CMK (cell line): ENCODE measurements around the gene PRM1.
"Not testable (repeated sequence)": the region's sequence is repeated elsewhere in the genome, so short reads cannot be mapped to it uniquely, and the experiment has no call there.

Experiments used
- DNase-seq: peaks from one replicate; pipeline ENCODE4 v3.0.0-alpha.2; 2010; ENCODE audit warnings: low read depth

PRM1 gene

DNA sequence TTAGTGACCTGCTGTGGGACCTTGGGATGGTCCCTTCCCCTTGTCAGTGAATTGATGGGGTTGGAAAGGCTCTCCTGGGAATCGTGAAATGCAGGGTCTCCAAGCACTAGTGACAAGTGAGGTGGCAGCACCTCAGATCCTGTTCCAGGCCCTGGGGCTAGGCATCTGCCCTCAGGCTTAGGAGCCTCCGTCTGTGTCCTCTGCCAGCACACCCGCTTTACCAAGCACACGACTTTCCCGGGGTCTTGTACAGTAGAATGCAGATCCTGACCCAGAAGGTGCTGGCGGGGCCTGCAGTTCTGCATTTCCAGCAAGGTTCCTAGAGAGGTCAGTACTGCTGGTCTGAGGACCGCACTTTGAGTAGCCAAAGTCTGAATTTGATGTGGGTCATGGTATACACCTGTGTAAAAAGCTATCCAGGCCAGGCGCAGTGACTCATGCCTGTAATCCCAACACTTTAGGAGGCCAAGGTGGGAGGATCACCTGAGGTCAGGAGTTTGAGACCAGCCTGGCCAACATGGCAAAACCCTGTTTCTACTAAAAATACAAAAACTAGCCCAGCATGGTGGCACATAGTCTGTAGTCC, 33.3 kb upstream of the PRM1 start:
- no peak for DNase-seq

DNA sequence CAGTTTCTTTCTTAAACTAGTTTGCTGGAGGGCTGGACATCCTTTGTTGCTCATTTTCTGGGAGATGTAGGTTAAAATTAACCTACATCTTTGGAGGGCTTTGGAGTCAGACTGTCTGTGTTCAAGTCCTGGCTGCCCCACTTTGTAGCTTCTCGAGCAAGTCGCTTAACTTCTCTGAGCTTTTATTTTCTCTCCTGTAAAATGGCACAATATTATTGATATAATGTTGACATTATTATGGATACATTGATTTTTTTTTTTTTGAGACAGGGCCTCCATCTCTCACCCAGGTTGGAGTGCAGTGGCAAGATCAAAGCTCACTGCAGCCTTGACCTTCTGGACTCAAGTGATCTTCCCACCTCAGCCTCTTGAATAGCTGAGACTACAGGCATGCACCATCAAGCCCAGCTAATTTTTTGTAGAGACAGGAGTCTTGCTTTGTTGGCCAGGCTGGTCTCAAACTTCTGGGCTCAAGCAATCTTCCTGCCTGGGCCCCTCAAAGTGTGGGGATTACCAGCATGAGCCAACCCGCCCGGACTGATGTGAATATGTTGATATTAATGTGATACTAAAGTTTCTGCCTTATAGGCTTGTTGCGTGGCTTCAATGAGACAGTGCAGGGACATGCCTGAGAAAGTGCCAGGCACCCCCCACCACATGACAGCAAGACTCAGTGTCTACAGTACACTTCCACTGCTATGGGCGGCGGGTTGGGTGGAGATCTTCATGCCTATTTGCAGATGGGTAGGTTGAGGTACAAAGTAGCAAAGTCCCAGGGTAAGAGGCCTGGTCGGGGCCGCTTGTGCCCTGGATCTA, 32.6 kb upstream of the PRM1 start:
- no peak for DNase-seq

DNA sequence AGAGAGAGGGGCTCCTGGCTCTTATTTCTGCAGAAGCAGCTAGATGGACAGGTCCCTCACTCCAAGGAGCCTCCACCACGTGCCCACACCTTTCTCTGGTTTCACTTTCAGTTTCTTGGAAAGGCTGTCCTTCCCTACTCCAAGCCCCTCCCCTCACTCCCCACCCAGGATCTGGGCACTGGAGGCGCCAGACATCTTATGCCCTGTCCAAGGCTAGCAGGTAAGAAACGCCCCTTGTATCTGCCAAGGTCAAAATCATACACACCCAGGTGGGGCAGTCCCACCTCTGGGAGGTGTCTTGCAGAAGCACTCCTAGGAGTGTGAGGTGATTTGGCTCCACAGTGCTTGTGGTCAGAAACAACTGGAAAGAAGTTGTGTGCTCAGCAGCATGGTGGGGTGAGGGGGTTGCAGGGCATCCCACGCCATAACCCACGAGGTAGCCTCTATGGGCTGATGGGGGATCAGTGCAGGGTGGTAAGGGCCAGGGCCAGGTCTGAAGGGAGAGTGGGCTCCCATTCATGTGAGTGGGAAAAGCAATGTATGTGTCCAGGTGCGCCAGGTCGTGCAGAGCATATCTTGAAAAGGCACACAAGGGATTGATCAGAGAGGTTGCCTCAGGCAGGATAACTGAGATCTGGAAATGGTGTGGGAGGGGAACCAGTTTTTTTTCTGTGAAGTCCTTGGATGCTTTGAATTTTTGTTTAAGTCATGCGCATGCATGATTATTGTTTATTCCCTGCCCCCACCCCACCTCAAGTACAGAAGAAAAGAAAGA, 31.8 kb upstream of the PRM1 start:
- DNase-seq, result no peak

DNA sequence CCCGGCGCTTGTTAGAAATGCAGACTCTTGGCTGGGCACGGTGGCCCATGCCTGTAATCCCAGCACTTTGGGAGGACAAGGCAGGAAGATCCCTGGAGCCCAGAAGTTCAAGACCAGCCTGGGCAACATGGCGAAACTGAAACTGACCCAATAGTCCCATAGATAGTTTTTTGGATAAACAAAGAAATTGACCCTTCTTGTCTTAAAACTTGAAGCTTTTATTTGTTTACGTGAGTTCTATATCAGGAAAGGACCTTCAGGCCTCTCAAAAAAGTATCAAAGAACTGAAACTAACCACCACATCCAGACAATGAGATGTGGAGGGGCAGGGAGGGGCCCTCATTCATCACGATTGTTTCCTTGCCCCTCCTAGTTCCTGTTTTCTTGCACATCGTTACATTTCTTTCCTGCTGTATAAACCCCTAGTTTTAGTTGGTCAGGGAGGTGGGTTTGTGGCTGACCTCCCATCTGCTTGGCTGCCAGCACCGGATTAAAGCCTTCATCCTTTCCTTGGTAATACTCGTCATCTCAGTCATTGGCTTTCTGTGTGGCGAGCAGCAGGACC, 29.9 kb upstream of the PRM1 start:
- DNase-seq, result no peak

DNA sequence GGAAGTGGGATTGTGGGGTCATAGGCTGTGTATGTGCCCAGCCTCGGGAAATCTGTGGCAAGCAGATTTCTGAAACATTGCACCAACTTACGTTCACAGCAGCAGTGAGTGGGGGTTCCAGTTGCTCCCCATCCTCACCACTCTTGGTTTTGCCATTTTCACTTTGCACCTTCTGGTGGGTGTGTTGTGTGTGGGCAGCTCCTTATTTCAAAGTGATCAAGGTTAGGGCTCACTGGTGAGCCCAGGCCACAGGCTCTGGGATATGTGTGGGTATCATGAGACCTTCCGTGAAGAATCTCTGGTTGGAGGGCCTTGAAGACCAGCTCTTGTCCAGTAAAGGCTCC, 29.5 kb upstream of the PRM1 start:
- DNase-seq, result no peak

DNA sequence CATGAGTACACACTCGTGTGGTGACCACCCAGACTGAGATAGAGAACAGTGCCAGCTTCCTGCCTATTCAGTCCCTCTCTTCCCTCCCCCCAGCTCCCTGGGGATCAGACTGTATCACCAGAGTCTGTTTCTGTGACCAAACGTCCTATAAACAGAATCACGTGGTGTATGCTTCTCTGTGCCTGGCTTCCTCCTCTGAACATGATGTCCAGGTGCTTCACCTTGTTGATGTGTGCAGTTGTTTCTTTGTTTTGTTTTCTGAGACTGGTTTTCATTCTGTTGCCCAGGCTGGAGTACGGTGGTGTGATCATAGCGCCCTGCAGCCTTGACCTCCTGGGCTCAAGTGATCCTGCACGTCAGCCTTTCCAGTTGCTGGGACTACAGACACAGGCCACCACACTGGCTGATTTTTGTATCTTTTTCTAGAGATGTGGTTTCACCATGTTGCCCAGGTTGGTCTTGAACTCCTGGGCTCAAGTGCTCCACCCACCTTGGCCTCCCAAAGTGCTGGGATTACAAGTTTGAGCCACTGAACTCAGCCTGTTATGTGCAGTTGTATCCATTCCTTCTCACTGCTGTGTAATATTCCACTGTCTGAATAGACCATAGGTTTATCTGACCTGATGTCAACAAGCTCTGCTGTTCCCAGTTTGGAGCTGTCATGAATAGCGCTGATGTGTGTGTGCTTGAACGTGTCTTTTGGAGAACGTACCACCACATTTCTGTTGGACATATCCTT, 28.9 kb upstream of the PRM1 start:
- DNase-seq, result no peak

DNA sequence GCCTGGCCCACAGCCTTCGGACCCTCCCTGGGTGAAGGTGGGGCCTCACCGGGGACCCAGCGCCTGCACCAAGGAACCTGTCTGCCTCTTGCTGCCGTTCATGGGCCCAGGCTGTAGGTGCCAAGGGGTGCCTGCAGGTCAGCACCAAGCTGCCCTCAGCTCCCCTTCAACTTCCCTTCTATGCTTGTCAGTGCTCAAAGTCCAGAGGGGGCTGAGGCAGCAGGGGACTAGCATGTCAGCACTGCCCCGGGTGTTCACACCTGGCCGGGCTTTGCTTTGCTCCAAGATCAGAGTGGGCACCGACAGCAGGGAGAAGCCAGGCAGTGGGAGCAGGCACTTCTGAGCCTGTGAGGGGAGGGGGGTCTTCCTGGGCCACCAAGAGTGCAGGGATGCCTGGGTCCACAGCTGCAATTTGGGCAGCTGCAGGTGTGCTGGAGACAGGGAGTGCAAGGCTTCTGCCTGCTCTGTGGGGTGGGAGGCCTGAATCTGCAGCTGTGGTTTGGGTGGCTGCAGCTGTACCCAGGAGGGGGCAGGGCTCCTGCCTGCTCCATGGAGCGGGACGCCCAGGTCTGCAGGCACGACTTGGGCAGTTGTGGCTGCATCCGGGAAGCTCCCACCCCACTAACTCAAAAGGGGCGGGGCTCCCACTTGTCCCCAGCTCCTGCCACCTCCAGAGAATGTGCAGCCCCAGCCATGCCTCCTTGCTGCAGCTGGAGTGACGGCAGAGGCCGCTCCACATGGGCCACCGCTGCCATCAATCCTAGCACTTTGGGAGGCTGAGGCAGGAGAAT, 27.6 kb upstream of the PRM1 start:
- DNase-seq, result no peak

DNA sequence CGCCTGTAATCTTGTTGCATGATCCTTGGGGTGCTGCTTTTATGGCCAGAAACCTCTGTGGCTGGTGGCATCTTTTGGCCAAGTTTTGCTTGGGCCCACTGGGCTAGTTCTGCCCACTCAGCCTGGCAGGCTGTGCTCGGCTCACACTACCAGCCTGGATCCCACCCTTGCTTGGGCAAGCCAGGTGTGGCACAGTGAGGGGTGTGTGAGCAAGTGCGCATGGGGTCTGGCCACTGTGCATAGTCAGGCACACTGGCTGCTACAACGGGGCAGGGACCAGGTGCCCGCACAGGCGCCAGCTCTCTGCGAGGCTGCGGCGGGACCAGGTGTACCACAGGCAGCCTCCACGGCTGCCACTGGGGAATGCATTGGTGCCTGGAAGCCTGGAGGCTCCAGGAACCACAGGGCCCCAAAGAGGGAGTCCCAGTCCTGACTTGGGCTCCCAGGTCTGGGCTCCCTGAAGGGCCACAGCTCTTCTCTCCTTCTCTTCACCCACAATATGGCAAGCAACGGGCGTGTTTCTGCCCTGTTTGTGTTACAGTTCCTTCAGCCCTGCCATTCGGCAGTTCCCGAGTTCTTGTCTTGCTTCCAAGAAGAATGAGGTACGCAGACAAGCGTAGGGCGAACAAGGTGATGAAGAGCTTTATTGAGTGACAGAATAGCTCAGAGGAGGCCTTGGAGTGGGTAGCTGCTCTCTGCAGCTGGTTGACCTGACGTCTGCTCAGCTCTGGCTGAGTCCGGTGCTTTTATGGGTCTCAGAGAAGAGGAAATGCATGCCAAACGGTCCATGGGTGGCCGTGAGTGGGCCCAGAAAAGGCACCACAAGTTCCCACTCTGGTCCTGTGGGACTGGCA, 26.7 kb upstream of the PRM1 start:
- DNase-seq, result no peak

DNA sequence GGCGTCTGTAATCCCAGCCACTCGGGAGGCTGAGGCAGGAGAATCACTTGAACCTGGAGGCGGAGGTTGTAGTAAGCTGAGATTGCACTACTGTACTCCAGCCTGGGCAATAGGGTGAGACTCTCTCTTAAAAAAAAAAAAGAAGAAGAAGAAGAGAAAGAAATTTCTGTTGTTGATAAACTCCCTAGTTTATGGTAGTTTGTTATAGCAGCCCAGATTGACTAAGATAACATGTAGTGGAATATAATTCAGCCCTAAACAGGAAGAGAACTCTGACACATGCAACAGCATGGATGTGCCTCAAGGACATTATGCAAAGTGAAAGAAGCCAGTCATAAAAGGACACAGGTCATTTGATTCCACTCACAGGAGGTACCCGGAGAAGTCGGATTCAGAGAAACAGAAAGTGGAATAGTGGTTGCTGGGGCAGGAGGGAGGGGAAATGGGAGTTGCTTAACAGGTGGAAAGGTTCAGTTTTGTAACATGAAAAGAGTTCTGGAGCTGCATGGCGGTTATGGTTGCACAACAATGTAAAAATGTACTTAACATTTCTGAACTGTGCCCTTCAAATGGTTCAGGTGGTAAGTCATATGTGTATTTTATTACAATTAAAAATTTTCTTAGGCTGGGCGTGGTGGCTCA, 26.0 kb upstream of the PRM1 start:
- no peak for DNase-seq

DNA sequence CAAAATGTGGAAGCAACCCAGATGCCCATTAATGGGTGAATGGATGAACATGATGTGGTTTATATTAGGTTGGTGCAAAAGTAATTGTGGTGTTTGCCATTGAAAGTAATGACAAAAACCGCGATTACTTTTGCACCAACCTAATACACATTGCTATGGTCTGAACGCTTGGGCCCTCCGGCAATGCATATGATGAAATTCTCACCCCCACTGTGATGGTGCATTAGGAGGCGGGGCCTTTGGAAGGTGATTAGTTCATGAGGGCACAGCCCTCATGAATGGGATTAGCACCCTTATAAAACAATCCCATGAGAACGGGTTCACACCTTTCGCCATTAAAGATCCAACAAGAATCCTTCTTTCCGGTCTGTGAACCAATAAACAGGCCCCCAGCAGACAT, 25.3 kb upstream of the PRM1 start:
- DNase-seq, result no peak

DNA sequence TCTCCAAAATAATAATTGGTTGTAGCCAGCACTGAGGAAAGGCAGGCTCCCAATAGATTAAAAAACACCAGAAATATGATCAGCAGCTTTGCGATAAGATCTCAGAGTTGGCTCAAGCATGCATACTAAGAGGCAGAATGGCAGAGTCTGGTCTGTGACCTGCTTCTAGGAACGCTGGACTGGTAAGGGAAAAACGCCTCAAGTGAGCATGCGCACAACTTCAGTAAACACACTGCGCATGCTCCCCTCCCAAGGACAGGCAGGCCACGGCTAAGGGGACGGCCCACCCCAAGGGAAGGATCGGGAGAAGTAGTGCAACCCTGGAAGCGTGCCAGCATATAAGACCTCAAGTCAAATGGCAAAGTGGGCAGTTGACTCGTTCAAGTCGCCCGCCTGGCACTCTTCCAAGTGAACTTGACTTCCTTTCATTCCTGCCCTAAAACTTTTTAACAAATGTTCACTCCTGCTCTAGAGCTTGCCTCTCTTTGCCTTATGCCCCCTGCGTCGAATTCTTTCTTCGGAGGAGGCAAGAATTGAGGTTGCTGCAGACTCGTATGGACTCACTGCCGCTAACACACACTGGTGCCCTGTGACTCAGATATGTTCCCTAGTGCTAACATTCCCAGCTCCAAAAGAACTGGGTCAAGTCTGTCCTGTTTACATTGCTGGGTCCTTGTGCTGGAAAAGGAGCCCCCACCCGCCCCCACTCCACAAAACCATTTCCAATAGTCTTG, 22.4 kb upstream of the PRM1 start:
- DNase-seq, result no peak

DNA sequence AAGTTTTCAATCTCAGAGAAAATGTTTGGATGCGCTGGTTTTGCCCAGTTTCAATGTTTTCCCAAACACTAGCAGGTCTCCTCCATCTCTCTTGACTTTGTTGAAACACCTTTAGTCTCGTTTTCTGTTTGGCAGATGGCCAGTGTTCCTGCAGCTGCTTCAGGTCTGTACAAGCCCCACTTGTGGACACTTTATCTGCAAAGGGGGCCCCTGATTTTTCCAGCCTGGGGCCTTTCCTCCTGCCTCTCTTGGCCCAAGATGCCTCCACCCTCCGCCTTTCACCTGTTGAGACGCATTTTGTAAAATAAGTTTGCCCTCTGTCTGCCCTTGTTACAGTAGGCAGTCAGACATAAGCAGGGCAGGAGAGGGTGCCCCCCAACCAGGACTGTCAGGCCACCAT, 21.8 kb upstream of the PRM1 start:
- no peak for DNase-seq

DNA sequence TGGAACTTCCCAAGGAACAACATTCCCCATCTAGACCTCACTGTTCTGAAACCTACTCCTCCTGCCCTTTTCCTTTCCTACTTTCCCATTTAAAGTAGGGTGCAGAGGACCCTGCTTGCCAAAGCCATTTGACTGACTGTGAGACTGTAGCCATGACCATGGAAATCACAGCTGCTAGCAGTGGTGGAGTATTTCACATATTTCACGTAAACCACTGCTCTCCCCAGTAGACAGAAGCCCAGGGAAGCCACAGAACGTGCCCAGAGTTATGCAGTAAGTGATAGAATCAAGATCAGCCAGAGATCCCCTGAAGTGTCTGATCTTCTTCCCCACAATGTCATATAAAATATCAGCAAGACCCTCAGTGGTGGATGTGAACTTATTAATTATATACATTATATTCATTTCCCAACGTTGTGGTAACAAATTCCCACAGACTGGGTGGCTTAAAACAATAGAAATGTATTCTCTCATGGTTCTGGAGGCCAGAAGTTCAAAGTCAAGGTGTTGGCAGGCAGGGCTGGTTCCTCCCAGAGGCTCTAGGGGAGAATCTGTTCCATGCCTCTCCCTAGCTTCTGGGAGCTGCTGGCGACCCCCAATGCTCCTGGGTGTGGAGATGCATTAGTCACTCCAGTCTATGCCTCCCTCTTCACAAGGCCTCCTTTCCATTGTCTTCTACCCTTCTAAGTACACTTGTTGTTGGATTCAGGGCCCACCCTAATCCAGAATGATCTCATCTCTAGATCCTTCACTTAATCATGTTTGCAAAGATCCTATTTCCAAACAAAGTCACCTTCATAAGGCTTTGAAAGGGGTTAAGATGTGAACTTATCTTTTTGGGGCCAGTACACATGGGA, 20.7 kb upstream of the PRM1 start:
- DNase-seq, result no peak

DNA sequence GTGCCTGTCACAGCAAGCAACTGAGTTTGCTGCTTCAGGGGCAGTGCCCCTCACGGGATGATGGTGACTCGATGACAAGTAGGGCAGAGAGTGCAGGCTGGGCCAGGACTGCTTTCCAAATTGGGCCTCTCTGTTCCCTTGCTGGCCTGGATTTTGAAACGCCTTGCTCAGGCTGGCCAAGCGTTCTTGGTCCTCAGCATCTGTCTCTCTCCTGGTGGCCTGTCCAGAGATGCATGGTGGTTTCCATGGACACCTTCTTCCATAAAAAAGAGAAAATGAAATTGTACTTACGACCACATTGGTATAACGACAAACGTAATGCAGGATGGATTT, 19.4 kb upstream of the PRM1 start:
- DNase-seq, result no peak

DNA sequence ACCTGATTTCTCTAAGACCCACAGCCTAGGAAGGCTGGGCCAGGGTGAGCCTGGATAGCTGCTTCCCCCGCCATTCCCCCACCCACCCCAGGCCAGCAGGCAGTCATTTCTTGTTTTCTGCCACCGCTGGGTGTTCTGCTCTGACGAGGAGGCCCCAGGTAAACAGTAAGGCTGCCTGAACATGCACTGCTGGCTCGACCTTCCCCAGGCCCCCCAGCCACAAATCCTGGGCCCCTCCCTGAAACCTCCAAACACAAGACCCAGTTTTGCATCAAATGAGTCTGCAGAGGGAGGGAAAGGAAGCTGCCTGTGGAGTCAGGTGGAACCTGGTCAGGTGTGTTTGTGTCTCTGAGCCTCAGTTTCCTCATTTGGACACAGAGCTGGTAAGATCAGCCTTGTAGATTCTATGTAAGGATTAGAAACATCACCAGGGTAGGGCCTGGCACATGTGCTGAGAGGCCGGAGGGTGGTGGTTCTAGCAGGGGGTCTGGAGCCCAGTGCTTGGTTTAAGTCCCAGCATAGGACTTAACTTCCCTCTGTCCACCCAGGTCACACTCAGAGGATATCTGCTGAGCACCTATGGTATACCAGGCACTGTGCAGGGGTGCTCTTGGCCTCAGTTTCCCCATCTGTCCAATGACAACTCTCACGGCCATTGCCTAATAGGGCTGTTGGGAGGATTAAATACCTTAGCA, 18.9 kb upstream of the PRM1 start:
- DNase-seq, result no peak

DNA sequence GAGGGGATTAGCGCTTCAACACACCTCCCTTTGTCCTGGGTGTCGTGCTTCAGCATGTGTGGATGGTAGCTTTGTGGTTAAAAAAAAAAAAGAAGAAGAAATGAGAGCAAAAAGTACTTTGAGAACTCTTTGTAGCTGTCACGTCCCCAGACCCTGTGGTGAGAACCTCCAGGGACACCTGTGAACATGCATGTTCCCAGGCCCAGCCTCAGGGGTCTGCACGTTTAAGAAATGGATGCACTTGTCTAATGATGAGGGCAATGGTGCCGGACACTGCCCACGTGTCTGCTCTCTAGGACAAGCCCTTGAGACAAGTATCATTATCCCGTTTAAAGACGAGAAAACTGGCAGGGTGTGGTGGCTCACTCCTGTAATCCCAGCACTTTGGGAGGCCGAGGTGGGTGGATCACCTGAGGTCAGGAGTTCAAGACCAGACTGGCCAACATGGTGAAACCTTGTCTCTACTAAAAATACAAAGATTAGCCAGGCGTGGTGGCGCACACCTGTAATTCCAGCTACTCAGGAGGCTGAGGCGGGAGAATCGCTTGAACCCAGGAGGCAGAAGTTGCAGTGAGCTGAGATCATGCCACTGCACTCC, 17.9 kb upstream of the PRM1 start:
- not testable (repeated sequence) for DNase-seq

DNA sequence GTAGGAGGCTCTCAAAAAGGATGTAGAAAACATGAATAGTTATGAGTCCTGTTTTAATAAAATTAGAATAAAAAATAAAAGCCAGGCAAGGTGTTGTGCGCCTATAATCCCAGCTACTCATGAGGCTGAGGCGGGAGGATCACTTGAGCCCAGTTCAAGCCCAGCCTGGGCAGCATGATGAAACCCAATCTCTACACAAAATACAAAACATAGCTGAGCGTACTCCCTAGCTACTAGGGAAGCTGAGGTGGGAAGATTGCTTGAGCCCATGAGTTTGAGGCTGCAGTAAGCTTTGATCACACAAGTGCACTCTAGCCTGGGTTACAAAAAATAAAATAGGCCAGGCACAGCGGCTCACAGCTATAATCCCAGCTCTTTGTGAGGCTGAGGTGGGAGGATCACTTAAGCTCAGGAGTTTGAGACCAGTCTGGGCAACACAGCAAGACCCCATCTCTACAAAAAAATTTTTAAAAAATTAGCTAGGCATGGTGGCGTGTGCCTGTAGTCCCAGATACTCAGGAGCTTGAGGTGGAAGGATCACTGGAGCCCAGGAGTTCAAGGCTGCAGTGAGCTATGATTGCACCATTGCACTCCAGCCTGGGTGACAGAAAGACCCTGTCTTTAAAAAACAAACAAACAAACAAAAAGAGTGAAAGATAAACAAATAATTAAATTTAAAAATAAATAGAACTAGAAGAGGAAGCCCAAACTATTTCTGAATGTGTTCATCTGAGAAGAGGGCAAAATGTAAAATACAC, 17.2 kb upstream of the PRM1 start:
- no peak for DNase-seq
